ENCODE data around the gene NABP2.
A peak's percentile ranks its signal among the peaks of the same experiment; 100 is the strongest.

DNA sequence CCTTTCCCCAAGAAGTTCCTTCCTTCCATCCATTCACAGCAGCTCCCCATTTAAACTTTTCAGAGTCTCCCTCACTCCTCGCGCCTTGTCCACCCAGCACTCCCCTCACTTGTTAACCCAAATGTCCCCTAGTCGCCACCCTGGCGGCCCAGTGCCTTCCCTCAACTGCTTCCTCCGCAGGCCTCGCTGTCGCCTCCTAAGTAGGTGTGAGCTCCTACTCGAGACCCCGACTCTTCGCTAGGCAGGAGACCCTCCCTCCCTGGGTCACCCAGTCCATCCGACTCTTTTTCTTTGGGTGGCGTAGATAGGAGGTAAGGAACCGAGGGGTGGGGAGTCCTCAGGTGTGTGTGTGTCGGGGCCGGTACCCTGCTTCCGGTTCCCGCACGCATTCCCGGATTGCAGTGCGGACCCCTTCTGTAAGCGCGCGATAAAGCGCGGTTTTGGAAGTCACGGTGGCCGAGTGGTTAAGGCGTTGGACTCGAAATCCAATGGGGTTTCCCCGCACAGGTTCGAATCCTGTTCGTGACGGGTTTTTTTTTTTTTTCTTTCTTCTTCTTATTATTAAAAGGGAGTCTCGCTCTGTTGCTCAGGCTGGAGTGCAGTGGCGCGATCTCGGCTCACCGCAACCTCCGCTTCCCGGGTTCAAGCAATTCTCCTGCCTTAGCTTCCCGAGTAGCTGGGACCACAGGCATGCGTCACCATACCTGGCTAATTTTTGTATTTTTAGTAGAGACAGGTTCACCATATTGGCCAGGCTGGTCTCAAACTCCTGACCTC lies 34.0 kb upstream of the NABP2 start:
- TF ChIP-seq, protein P1, sequence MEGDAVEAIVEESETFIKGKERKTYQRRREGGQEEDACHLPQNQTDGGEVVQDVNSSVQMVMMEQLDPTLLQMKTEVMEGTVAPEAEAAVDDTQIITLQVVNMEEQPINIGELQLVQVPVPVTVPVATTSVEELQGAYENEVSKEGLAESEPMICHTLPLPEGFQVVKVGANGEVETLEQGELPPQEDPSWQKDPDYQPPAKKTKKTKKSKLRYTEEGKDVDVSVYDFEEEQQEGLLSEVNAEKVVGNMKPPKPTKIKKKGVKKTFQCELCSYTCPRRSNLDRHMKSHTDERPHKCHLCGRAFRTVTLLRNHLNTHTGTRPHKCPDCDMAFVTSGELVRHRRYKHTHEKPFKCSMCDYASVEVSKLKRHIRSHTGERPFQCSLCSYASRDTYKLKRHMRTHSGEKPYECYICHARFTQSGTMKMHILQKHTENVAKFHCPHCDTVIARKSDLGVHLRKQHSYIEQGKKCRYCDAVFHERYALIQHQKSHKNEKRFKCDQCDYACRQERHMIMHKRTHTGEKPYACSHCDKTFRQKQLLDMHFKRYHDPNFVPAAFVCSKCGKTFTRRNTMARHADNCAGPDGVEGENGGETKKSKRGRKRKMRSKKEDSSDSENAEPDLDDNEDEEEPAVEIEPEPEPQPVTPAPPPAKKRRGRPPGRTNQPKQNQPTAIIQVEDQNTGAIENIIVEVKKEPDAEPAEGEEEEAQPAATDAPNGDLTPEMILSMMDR (conservative IDR thresholded peaks at IDR 0.05 in 1 of 2, IDR thresholded peaks at IDR 0.05 in 1 of 2; ENCODE audit: low read depth in 1 of 2, low read length in 2 of 2) = peak in 1 of 2 donors; percentile 5
- TF ChIP-seq EZH2 (IDR thresholded peaks at IDR 0.05; ENCODE audit: low read length, missing control alignments) = no peak
